Measurements from ENCODE around the gene CNTNAP2.

Gene CNTNAP2

GRCh38 chr7:146116521-146117222 lies at the start of gene CNTNAP2:
Gene CNTNAP2 (plus strand): TSS chr7:146116801. CDS start chr7:146116877, 76 bp downstream.
- in situ Hi-C loops (cut with HindIII; ENCODE audit: low sequenced_read_pairs) = no loop called here

GRCh38 chr7:146067880-146068279 lies 48.7 kb upstream of the CNTNAP2 start:
- in situ Hi-C loops (cut with HindIII; ENCODE audit: low sequenced_read_pairs) = no loop called here

GRCh38 chr7:146074195-146074765 lies 42.3 kb upstream of the CNTNAP2 start:
- in situ Hi-C loops (cut with HindIII; ENCODE audit: low sequenced_read_pairs) = no loop called here

- in situ Hi-C loops (cut with HindIII; ENCODE audit: low sequenced_read_pairs) = no loop called here
Observed at GRCh38 chr7:146076344-146076743, 40.3 kb upstream of the CNTNAP2 start.

GRCh38 chr7:146084086-146084485 lies 32.5 kb upstream of the CNTNAP2 start:
- in situ Hi-C loops (cut with HindIII; ENCODE audit: low sequenced_read_pairs) = no loop called here

GRCh38 chr7:146090023-146090645 lies 26.5 kb upstream of the CNTNAP2 start:
- in situ Hi-C loops (cut with HindIII; ENCODE audit: low sequenced_read_pairs) = no loop called here

DNA sequence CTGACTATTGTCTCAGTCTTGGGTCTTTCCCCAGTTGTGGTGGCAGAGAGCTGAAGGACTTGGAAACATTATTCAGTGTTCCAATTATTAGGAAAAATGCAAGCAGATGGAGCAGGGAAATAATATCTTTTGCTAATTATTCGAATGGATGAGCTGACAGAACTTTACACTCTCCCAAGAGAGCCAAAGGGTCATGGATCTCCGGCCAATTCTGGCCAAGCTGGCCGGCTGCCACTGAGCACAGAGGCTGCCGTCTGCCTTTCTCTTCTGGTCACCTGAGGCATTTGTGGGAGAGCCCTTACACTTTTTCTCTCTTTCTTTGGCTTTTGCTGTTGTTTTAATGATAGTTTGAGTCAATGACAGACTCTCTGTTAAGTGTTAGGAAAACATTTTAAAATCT lies 22.2 kb upstream of the CNTNAP2 start:
- in situ Hi-C loops (cut with HindIII; ENCODE audit: low sequenced_read_pairs) = no loop called here

DNA sequence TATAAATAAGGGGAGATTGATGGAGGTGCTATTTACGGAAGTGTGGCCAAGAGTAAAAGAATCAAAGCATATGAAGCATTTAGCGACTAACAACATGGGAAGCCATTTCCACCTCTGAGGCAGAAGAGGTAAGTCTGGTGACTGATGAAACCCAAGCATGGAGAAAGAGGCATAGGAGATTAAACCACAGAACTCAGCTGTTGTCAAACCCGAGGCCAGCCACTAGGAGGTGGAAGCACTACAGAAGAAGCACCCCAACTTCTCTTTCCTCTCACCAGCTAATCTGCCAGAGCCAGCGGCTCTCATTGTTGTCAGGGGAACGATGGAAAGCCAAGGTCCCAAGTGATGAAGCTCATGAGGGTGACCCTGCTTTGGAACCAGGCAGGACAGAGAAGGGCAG lies 19.6 kb upstream of the CNTNAP2 start:
- in situ Hi-C loops (cut with HindIII; ENCODE audit: low sequenced_read_pairs) = no loop called here

GRCh38 chr7:146106319-146106718 lies 10.3 kb upstream of the CNTNAP2 start:
- in situ Hi-C loops (cut with HindIII; ENCODE audit: low sequenced_read_pairs) = no loop called here

DNA sequence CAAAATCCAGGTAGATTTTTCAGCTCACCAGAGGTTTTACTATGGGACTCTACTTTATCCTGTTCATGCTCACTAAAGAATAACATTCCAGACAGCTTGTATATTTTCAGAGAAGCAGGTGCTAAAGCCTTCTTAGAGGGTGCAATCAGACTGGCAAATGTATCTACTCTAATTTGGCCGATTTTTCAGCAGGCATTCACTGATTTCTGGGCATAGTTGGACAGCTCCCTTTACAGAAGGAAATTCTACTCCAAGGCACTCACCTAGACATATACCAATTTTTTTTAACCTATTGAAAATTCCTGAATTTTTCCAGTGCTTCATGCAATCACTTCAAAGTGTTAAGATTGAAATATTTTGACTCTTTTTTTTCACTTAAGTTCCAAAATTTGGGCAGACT lies 3.8 kb upstream of the CNTNAP2 start:
- in situ Hi-C loops (cut with HindIII; ENCODE audit: low sequenced_read_pairs) = no loop called here

DNA sequence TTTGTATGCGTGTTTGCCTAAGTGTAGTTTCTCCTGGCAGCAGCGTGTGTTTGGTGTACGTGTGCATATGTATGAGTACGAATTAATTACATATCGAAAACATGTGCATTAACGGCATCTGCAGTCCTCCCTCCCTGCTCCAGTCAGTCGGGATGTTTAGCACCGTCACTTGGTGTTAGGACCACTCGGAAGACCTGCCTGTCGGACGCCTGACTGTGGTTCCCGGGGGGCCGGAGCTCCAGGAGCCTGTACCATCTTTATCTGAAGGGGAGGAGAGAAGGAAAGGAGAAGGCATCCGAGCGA lies 1.1 kb upstream of the CNTNAP2 start:
- in situ Hi-C loops (cut with HindIII; ENCODE audit: low sequenced_read_pairs) = no loop called here

DNA sequence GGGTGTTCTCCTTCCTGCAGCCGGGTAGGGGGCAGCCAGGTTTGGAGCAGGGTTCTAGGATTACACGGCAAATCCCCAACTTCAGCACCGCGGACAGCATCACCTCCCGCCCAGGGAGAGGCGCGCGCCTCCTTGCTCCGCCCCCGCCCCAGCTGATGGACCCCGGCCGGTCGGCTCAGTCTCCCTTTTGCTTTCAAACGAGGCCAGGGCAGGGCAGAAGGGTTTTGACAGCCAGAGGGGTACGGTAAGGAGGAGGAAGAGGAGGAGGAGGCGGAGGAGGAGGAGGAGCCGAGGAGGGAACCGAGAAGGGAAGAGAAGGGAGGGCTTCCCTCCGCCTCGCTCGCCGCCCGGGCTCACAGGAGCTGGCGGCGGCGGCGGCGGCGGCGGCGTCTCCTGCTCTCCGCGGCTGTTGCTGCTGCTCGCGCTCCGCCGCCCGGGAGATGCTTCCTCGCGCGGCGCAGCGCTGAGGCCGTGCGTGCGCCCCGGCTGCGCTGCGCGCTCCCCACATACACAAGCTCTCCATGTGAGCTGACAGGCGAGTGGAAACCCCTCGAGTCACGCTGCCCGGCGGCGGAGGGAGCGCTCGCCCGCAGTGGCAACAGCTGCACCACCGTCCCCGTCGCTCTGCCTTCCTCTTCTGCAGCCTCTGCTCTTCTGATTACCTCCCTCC lies 615 bp upstream of the CNTNAP2 start:
- in situ Hi-C loops (cut with HindIII; ENCODE audit: low sequenced_read_pairs) = no loop called here

DNA sequence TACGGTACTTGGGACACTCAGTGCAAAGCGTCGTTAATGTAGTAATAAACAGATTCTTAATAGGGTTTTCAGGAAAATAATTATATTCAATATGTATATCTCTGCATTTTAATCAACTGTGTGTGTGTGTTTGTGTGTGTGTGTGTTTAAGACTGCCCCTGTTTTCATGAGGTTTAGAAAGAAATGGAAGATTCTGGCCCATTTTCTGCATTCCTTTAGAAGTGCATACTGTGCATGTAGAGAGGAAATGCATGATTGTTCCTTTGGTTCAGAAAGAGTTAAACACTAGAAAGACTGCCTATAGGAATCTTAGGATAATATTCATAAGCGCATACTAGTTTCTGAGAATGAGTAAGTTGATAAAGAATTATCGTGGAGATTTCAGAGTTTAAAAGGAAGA lies 975 bp downstream of the CNTNAP2 start:
- in situ Hi-C loops (cut with HindIII; ENCODE audit: low sequenced_read_pairs) = no loop called here

GRCh38 chr7:146119002-146119401 lies 2.4 kb downstream of the CNTNAP2 start:
- in situ Hi-C loops (cut with HindIII; ENCODE audit: low sequenced_read_pairs) = no loop called here

- in situ Hi-C loops (cut with HindIII; ENCODE audit: low sequenced_read_pairs) = no loop called here
Observed at GRCh38 chr7:146123715-146124114, 7.1 kb downstream of the CNTNAP2 start.

DNA sequence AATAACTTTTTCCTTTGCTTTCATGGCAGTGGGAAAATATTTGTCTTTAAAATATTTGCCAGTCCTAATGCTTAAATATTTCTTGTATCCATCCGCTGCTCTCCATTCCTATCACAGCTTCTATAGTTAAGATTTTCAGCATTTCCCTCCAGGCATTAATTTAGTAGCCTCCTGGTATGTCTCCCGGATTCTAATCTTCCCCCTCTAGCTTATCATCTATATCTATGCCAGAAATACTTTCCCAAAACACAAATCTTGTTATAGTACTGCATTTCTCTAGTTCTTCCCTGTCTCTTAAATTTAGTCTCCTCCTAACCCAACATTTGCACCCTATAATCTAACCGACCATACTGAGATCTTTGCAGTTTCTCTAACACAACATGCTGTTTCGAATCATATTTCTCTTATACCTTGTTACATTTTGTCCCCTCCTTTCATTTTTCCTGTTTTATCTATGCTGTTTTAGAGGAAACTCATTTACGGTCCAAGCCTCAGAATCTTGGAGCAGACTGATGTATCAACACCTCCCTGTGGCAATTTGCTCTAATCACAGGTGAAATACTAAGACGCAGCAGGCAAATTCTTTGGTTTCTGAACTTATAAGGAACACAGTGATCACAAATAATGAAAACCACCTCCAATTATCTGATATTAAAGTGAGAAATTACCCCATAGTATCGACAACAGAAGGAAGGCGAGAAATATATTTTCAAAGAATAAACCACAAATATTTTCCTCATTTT lies 10.3 kb downstream of the CNTNAP2 start:
- in situ Hi-C loops (cut with HindIII; ENCODE audit: low sequenced_read_pairs) = loop anchor here (5.0 kb wide), 1 partner anchor 95 kb away; no protein-coding TSS in a partner anchor

GRCh38 chr7:146129296-146129695 lies 12.7 kb downstream of the CNTNAP2 start:
- in situ Hi-C loops (cut with HindIII; ENCODE audit: low sequenced_read_pairs) = loop anchor here (5.0 kb wide), 1 partner anchor 97 kb away; no protein-coding TSS in a partner anchor

DNA sequence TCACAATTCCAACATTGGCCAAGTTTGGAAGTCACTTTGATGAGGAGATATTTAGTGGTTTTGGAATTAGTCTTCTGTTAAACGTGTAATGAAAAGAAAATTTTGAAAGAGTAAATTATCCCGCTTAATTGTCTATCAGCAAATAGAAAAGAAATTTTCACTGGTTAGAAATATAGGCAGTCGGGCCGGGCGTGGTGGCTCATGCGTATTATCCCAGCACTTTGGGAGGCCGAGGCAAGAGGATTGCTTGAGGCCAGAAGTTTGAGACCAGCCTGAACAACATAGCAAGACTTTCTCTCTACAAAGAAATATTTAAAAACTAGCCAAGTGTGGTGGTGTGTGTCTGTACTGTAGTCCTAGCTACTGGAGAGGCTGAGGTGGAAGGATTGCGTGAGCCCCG lies 13.4 kb downstream of the CNTNAP2 start:
- in situ Hi-C loops (cut with HindIII; ENCODE audit: low sequenced_read_pairs) = loop anchor here (5.0 kb wide), 1 partner anchor 98 kb away; no protein-coding TSS in a partner anchor

DNA sequence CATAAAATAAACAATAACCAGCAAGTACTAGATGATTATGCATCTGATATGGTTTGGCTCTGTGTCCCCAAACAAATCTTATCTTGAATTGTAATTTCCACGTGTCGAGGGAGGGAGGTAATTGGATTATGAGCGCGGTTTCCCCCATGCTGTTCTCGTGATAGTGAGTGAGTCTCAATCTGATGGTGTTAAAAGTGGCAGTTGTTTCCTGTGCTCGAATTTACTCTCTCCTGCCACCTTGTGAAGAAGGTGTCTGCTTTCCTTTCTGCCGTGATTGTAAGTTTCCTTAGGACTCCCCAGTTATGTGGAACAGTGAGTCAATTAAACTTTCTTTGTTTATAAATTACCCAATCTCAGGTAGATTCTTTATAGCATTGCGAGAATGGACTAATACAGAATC lies 15.1 kb downstream of the CNTNAP2 start:
- in situ Hi-C loops (cut with HindIII; ENCODE audit: low sequenced_read_pairs) = no loop called here

- in situ Hi-C loops (cut with HindIII; ENCODE audit: low sequenced_read_pairs) = no loop called here
Observed at GRCh38 chr7:146136357-146136875, 19.8 kb downstream of the CNTNAP2 start.

- in situ Hi-C loops (cut with HindIII; ENCODE audit: low sequenced_read_pairs) = no loop called here
Observed at GRCh38 chr7:146138926-146139325, 22.3 kb downstream of the CNTNAP2 start.

All from endothelial cell of hepatic sinusoid (primary cell).